HG03196 (cell line): Measurements from ENCODE around the gene PNLIPRP3.
"Not testable (repeated sequence)": the region's sequence is repeated elsewhere in the genome, so short reads cannot be mapped to it uniquely, and the experiment has no call there.

Source experiments
- ATAC-seq: cut with Tn5 transposase; IDR thresholded peaks from one replicate; pipeline ENCODE4 v1.9.1; 2021; ENCODE audit not compliant: unreplicated experiment

The PNLIPRP3 gene

DNA sequence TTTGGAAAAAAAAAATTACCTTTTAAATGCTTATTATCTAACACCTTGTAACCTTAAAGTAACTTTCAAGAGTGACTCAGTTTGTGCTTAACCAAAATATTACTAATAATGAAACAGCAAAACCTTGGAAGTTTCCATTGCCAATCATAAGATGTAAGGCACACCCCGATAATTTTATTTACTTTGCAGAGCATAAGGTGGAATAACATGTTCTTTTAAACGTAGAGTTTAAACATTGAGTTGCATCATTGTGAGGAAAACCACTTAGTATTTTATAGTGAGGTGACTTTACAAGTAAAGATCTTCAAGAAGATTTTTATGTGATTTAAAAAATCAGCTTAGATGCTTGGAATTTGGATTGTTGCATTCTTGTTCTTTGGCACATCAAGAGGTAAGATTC, at the start of gene PNLIPRP3:
PNLIPRP3 (plus strand) TSS at position 177 of the 400 bp plus-strand sequence; CDS start at position 343, 166 bp downstream.
- no peak for ATAC-seq

DNA sequence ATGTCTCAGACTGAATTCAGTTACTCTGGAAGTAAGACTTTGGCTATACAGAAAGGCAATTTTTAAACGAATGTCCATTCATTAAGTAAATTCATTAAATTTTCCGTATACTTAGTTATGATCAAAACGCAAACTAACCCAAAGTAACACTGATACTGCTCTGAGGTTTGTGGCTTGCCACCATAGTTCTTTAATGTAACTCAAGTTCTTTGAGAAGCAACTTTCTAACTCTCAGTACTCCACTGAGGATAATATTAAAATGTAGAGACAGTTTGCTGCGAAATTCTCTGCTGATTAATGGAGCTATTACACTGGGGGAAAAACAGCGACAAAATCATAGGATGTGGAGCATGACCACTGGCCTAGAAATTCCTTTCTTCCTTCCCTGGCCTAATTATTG, 45.4 kb upstream of the PNLIPRP3 start:
- no peak for ATAC-seq

DNA sequence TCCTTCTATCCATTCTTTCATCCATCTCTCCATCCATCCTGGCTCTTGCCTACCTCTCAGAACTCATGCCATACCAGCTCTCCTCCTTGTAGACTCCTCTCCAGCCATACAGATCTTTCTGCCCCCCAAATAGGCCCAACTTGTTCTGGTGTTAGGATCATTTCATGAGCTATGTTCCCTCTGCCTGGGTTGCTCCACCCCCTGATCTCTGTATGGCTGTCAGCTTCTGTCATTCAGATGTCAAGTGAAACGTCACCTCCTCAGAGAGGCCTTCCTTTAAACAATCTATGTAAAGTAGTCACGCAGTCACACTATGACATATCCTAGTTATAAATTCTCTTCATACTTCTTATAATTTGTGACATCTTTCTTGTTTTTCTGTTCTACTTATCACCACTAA, 42.3 kb upstream of the PNLIPRP3 start:
- ATAC-seq = no peak

DNA sequence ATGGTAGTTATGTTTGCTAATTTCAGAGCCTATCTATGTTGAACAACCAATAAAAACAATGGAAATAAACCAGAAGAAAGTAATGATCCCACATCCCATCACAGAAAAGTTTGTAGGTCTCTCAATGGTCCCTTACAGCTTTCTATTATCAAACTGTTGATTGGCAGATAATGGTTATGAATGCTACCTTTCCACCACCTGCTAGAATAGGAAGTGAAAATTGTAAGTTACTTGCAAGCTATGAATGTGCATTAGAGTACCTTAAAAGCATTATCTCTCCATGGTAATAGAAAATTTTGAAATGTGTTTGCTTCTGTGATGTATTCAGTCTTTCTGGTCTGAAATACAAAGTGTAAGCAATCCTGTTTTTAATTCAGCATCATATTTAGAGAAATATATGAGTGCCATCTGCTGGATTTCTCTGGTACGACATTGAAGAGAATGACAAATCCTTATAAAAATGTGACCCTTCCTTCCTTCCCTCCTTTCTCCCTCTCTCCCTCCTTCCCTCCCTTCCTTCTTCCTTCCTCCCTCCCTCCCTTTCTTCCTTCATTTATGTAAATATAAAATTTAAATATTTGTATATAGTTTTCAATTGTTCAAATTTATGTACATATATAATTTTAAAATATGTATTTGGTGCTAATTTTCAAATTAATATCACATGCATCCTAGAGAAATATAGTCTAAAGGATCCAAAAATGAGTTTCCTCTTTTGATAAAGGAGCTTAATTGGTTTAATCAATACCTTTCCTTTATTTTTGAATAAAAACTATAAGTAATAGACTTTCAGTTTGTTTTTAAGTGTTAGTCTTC, 41.4 kb upstream of the PNLIPRP3 start:
- no peak for ATAC-seq

DNA sequence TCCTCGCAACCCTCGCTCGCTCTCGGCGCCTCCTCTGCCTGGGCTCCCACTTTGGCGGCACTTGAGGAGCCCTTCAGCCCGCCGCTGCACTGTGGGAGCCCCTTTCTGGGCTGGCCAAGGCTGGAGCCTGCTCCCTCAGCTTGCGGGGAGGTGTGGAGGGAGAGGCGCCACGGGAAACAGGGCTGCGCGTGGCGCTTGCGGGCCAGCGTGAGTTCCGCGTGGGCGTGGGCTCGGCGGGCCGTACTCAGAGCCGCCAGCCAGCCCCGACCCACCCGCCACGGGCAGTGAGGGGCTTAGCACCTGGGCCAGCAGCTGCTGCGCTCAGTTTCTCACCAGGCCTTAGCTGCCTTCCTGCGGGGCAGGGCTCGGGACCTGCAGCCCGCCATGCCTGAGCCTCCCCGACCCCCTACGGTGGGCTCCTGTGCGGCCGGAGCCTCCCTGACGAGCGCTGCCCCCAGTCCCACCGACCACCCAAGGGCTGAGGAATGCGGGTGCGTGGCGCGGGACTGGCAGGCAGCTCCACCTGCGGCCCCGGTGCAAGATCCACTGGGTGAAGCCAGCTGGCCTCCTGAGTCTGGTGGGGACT, 34.3 kb upstream of the PNLIPRP3 start:
- not testable (repeated sequence) for ATAC-seq

DNA sequence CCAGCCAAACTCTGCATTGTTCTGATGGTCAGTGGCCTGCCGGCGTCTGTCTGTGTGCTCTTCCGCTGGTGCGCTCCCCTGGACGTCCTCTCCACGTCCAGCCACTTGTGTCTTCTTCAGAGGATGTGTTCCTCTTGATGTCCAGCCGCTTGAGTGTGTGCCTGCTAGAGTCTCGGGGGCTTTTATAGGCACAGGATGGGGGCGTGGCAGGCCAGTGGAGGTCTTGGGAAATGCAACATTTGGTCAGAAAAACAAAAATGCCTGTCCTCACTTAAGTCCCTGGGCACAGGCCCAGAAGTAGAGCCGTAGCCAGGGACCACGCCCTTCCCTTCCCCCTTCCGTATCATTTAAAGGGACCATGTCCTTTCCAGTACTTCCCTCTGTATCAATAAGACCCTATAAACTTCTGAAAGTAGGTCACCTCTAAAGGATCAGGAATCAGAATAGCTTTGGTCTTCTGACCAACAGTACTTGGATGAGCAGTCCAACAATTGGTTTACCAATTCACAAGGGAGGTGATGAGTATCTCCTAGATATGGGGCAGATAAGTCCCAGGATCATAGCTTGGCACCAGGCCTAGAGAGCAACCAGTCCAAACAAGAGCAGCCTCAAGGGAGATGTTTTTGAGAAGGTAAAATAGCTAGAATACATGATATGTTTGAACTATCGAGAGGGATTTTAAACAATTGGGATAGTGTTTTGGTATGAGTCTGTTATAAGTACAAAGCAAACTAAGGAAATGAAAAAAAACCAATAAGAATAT, 32.2 kb upstream of the PNLIPRP3 start:
- ATAC-seq = no peak

DNA sequence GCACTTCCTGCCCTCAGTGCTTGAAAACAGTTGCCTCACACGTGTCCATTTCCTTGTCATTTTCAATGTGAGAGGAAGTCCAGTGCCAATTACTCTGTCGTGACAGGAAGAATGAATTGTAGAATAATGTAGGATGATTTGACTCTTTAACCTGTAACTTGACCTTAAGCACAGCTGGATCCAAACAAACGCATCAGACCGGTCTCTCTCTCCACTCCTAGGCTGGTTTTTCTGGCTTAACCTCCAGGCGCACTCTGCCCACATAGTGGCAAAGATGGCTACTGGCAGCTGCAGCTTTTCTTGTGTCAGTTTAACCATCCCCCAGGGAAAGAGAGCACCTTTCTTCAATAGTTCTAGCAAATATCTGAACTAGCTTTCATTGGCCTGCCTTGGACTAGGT, 29.4 kb upstream of the PNLIPRP3 start:
- ATAC-seq = no peak

DNA sequence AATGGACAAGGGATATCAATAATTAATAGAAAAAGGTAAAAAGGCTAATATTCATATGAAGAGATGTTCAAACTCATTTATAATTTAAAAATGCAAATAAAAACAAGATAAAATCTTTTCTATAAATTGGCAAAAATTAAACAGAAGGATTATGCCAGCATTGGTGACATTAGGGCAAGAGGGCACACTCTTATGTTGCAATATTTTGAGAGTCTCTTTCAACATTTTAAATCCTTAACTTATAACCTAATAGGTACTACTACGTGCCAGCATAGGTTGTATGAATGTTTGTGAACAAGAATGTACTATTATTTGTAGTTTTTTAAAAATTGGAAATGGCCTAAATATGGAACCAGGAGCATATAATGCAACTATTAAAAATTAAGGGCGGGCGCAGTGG, 24.8 kb upstream of the PNLIPRP3 start:
- no peak for ATAC-seq

DNA sequence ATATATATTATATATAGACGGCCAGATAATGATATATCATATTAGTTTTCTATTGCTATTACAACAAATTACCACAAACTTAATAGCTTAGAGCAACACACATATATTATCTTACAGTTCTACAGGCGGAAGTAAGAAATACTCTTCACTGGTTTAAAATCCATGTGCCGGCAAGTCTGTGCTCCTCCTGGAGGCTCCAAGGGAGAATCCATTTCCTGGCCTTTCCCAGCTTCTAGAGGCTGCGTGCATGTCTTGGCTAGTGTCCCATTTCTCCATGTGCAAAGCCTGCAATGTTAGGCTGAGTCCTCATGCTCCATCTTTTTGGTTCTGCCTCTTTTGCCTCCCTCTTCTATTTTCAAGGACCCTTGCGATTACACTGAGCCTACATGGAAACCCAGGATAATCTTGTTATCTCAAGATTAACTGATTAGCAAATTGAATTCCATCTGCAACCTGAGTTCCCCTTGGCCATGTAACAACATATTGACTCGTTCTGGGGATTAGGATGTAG, 23.9 kb upstream of the PNLIPRP3 start:
- no peak for ATAC-seq

DNA sequence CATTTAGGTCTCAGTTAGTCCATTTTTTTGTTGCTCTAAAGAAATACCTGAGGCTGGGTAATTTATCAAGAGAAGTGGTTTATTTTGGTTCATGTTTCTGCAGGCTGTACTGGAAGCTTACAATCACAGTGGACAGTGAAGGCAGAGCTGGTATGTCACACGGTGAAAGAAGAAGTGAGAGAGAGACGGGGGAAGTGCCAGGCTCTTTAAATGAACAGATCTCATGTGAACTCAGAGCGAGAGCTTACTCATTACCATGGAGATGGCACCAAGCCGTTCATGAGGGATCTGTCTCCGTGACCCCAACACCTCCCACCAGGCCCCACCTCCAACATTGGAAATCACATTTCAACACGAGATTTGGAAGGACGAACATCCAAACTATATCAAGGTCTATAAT, 18.9 kb upstream of the PNLIPRP3 start:
- no peak for ATAC-seq

DNA sequence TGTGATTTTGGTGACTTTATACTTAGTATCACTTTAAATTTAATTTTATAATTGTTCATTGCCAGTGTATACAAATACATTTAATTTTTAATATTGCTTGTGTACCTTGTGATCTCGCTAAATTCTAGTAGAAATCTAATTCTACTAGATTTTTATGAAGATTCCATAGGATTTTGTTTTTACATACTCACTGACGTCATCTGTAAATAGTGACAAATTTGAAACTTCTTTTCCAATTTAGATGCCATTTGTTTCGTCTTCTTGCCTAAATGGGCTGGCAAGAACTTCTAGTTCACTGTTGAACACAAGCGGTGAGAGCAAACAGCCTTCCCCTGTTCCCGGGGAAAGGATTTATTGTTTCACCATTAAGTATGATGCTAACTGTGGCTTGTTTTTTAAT, 17.3 kb upstream of the PNLIPRP3 start:
- ATAC-seq = no peak

DNA sequence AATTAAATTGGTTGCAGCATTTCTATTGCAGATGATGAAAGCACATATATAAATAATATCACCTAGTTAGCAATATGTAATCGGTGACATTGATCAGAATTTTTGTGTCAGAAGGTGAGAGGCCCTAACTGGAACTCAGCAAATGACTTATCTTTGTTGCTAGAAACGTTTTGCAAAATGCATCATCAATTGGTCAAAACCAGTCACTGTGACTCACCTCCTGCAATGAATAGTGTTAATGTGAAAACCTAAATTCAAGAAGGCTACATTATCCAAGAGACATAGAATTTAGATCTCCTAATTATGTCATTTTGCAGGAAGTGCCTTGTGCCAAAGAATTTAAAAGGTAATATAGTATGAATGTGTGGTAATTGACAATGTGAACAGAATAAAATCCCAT, 9.8 kb upstream of the PNLIPRP3 start:
- no peak for ATAC-seq

DNA sequence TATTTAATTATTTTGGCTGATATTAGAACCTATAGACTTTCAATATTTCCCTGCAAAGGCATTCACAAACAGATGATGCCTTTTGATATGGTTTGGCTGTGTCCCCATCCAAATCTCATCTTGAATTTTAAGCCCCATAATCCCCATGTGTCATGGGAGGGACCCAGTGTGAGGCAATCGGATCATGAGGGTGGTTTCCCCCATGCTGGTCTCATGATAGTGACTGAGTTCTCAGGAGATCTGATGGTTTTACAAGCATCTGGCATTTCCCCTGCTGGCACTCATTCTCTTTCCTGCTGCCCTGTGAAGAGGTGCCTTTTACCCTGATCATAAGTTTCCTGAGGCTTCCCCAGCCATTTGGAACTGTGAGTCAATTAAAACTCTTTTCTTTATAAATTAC, 9.3 kb upstream of the PNLIPRP3 start:
- no peak for ATAC-seq

DNA sequence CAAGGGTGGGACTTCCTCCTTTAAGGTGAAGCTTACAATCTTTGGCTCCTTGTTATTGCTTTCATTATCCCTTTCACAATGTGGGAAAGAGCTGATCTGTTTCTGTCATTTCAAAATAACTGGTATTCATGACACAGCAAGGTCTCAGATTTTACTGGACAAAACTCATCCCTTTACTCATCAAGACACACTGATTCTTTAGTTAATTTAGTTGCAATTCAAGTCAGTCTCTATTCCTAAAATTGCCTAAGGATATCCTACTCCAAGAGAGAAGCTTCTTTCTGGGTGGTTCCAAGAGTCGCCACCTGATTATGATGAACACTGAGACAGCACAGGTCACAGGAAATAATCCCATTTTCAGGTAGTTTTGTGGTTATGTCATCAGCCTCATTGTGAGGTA, 5.8 kb upstream of the PNLIPRP3 start:
- no peak for ATAC-seq

DNA sequence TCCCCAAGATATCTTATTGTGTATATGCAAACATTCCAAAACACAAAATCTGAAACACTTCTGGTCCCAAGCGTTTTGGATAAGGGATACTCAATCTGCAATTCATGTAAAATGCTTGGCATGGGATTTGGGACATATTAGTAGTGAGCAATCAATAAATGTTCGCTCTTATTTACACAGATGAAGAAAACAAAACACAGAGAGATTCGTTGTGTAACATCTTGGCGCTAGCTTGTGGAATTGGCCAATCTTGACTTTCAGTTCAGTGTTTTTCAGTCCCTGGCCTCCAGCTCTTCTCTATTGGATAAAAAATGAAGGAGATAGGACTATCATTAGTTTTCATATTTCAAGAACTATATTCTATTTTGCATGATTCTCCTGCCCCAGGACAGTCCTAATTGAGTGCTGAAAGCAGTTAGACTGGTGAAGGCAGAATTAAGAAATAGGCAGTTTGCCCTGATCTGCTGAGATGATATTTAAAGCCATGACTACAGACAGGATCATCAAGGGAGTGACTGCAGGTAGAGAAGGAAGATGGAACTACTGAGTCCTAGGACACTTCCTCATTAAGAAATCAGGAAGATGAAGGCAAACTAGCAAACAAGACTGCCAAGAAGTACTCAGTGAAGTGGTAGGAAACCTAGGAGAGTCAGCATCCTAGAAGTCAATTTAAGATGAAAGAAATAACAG, 1.8 kb downstream of the PNLIPRP3 start:
- no peak for ATAC-seq

DNA sequence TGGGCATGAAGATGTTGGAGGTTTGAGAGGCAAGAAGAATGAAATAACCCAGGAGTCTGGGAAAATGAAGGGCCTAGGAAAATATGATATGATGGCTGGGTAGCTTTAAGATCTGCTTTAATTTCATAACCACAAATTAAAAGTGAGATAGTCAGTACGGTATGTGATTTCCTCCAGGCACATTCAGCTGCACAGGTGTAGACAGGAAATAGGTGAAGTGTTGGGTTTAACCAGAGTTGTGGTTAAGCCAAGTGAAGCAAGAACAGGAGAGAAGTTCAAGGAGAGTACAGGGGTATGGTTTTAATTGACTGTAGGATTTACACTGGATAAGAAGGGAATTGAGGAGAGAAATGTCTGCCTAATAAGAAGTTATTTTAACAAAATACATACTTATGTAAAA, 2.6 kb downstream of the PNLIPRP3 start:
- ATAC-seq = no peak

DNA sequence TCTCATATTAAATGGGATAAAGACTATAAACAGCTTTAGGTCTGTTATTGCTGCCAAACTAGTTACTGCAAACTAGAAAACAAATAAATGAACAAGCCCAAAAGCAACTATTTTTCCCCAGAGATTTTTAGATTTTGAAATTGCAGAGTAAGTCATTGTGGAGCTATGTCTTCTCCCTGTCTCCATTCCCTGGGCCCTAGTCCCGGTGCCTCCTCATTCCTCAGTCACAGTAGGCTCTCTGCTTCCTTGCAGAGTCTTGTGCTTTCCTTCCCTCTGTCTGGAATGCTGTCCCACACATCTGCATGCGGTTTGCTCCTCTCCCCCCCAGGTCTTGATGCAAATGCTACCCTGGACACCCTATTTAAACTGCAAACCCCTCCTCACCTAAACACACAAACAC, 4.0 kb downstream of the PNLIPRP3 start:
- ATAC-seq = no peak

DNA sequence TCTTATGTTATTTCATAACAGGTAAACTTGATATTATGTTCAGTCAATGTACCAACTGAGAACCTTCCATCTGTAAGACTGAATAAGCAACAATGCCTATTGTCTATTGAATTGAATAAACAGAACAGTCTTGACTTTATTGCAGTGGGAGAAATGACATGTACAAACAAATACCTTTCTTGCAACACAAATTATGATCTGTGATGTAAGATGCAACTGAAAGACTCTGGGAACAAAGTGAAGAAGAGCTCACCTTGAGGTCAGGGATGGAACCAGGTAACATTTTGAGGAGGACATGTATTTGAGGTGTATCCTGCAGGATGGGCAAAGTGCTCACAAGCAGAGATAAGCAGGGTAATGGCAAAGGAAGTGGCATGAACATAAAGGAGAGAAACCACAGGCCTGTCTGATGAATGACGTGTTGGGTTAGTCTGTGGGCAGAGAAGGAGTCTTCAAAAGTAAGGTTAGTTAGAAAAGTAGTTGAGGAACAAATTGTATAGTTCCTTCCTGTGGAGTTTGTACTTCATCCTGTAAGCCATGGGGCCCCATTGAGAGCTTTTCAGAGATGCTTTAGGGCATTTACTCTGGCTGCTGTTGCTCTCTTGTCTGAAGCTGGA, 9.5 kb downstream of the PNLIPRP3 start:
- no peak for ATAC-seq

DNA sequence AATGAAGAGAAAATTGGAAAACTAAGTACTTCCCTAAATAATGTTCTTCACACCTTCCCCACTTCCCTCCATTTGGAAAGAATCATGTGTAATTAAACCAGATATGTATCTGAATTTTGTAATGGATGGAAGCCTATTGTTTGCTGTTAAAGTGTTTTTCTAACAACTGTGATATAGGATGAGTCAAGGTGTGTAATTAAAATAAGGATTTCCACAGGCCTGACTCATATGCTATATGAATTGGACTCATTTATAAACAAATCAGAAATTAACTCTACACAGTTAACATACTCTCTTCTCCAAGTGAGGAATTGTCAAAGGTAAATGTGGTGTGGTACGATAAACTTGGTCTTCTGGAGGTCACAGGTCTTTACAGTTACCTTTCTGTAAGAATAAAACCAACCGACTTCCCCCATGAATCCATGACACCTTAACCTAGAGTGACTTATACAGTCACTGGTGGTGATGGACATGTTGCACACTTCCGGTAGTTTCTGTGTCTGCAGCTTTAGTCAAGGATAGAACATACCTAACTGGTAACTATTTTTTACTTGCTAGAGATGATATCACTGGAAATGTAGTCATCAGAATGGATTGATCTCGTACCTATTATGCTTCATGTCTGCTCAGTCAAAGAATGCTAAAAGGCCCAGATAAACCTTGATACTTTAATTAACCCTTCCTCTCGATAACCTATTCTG, 12.8 kb downstream of the PNLIPRP3 start:
- no peak for ATAC-seq

DNA sequence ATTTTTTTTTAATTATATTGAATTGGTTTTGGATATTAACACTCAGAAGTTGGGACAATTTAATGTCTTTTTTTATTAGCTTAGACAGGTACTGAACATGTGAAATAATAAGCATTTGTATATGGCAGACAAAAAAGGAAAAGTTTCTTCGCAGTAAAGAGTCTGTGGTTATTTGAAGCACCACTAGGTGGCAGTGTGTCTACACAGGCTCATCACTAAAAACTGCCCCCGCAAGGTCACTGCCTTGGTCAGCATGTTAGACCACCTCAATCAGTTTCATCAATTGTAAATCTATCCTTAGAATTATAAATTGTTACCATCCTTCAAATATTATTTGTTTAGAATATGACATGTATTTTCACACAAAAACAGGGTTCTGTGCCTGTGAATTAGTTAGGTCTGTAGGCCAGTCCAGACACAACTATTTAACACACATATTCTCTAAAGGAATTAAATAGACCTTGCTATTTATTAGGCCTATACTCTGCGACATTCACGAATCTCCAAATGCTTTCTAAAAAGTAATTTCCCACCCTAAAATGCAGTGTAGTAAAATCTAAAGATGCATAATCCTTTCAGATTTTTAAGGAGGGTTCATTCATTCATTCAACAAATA, 17.0 kb downstream of the PNLIPRP3 start:
- no peak for ATAC-seq
